Neuronal stem cell (in vitro differentiated cells): ENCODE measurements around the gene CORO1C.
"Not testable (repeated sequence)": the region's sequence is repeated elsewhere in the genome, so short reads cannot be mapped to it uniquely, and the experiment has no call there.

ENCODE experiments used
- DNase-seq: peaks from one replicate; pipeline ENCODE4 v3.0.0-alpha.2; 2013; ENCODE audit warnings: low spot score
- H2AFZ ChIP-seq: one replicate; pipeline ENCODE4 v1.6.1; 2013; ENCODE audit warnings: mild to moderate bottlenecking, low read length, inconsistent platforms
- H2AK5ac ChIP-seq: 2 replicates; pipeline ENCODE4 v1.6.1; 2013; ENCODE audit warnings: low read depth, mild to moderate bottlenecking, inconsistent platforms, low read length, moderate library complexity, mixed read lengths
- H2BK120ac ChIP-seq: 2 replicates; pipeline ENCODE4 v1.6.1; 2013; ENCODE audit warnings: low read depth, mild to moderate bottlenecking, inconsistent platforms, low read length, moderate library complexity, mixed read lengths
- H2BK12ac ChIP-seq: one replicate; pipeline ENCODE4 v1.6.1; 2013; ENCODE audit warnings: low read length, inconsistent platforms
- H2BK15ac ChIP-seq: 2 replicates; pipeline ENCODE4 v1.6.1; 2013; ENCODE audit warnings: mild to moderate bottlenecking, low read length, inconsistent platforms, mixed read lengths
- H2BK5ac ChIP-seq: one replicate; pipeline ENCODE4 v1.6.1; 2013; ENCODE audit warnings: inconsistent platforms, mild to moderate bottlenecking, low read length, moderate library complexity
- H3K14ac ChIP-seq: one replicate; pipeline ENCODE4 v1.6.1; 2013; ENCODE audit warnings: low read length, inconsistent platforms
- H3K18ac ChIP-seq: 2 replicates; pipeline ENCODE4 v1.6.1; 2013; ENCODE audit warnings: low read length, inconsistent platforms
- H3K23ac ChIP-seq: 2 replicates; pipeline ENCODE4 v1.6.1; 2013; ENCODE audit warnings: low read depth, mild to moderate bottlenecking, mixed read lengths, low read length, inconsistent platforms; ENCODE audit not compliant: poor library complexity
- H3K27ac ChIP-seq: replicated peaks from 3 replicates; pipeline ENCODE4 v1.5.1; 2013; ENCODE audit warnings: low read length, inconsistent platforms
- H3K27me3 ChIP-seq, 3 experiments: 2 replicates each; pipeline ENCODE4 v1.6.1; 2013; ENCODE audit warnings: low read length in 3 of 3, mild to moderate bottlenecking in 2 of 3, inconsistent platforms in 1 of 3, low read depth in 1 of 3, mixed read lengths in 1 of 3, moderate library complexity in 1 of 3; ENCODE audit not compliant: control insufficient read depth in 3 of 3, insufficient read depth in 3 of 3
- H3K36me3 ChIP-seq, 2 donors: replicated peaks in 1 of 2; 2 replicates each; pipeline ENCODE4 v1.6.1; 2013; ENCODE audit warnings: low read length in 2 of 2; ENCODE audit not compliant: control insufficient read depth in 2 of 2, insufficient read depth in 2 of 2
- H3K4ac ChIP-seq: 2 replicates; pipeline ENCODE4 v1.6.1; 2013; ENCODE audit warnings: inconsistent platforms, mild to moderate bottlenecking, low read length, moderate library complexity
- H3K4me1 ChIP-seq, 2 donors: 1 replicate in 1 of 2; 2 replicates in 1 of 2; pipeline ENCODE4 v1.6.1; 2013; ENCODE audit warnings: low read length in 2 of 2, low read depth in 1 of 2; ENCODE audit not compliant: control insufficient read depth in 2 of 2, insufficient read depth in 1 of 2
- H3K4me2 ChIP-seq: one replicate; pipeline ENCODE4 v1.6.1; 2013; ENCODE audit warnings: mild to moderate bottlenecking, low read length, inconsistent platforms; ENCODE audit not compliant: insufficient read depth, poor library complexity, severe bottlenecking
- H3K4me3 ChIP-seq, 2 donors: 2 replicates each; pipeline ENCODE4 v1.5.1; 2013; ENCODE audit warnings: low read length in 2 of 2, mild to moderate bottlenecking in 2 of 2, inconsistent platforms in 1 of 2, moderate library complexity in 1 of 2
- H3K79me1 ChIP-seq: one replicate; pipeline ENCODE4 v1.6.1; 2013; ENCODE audit warnings: low read depth, mild to moderate bottlenecking, inconsistent platforms, low read length, moderate library complexity
- H3K9ac ChIP-seq: one replicate; pipeline ENCODE4 v1.6.1; 2013; ENCODE audit warnings: mild to moderate bottlenecking, low read depth, low read length, inconsistent platforms; ENCODE audit not compliant: poor library complexity
- H3K9me3 ChIP-seq, 2 donors: replicated peaks in 1 of 2; 2 replicates each; pipeline versions ENCODE3 to v1.6.1; 2013; ENCODE audit warnings: low read length in 2 of 2, mild to moderate bottlenecking in 2 of 2, inconsistent platforms in 1 of 2, low read depth in 1 of 2, mixed read lengths in 1 of 2, moderate library complexity in 1 of 2; ENCODE audit not compliant: control insufficient read depth in 2 of 2, insufficient read depth in 1 of 2
- H4K8ac ChIP-seq: one replicate; pipeline ENCODE4 v1.6.1; 2013; ENCODE audit warnings: low read depth, mild to moderate bottlenecking, inconsistent platforms, low read length, moderate library complexity
- H4K91ac ChIP-seq: one replicate; pipeline ENCODE4 v1.6.1; 2013; ENCODE audit warnings: low read length, low read depth, mild to moderate bottlenecking, inconsistent platforms; ENCODE audit not compliant: poor library complexity
- WGBS, 2 donors: extraction: QIAGEN DNeasy Blood & Tissue Kit; methylation state at CpG; one replicate each; pipeline ENCODE4 v1.1.7; 2013; ENCODE audit warnings: missing lambda C conversion rate in 2 of 2, mixed read lengths in 1 of 2; ENCODE audit not compliant: insufficient read length in 2 of 2, insufficient replicate concordance in 1 of 2; ENCODE audit errors: extremely low coverage in 2 of 2; 5-methylcytosine and 5-hydroxymethylcytosine counted together

The CORO1C gene

DNA sequence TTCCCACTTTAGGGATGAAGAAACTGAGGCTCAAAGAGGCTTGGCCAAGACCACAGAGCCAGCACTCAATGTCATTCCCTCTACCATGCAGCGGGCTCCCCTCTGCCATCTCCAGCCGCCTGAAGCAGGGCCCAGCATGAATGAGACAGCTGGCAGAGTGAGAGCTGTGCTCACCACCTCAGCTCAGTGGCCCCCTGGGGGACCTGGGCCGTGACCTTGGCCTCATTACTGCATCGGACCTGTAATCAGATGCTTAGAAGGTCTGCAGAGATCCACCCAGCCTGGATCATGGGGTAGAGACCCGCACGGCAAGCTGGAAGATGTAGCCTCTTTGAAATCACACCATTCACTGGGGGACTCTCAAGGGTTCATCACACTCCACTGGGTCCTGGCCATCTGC, 22.7 kb upstream of the CORO1C start:
- Histone ChIP-seq H4K91ac (no peak overlapping the region), H3K27me3 (no peaks in the 10 kb centered on the region), H3K79me1 (no peaks in the 10 kb centered on the region), H2AFZ (no peak overlapping the region), H3K27ac (no peak overlapping the region), H3K4me1 (peaks cover 2 to 4% of the 10 kb centered on the region in 2 donors), H3K14ac (no peak overlapping the region), H3K4ac (no peak overlapping the region), H3K36me3 (no peaks in the 10 kb centered on the region), H4K8ac (no peak overlapping the region), H2BK15ac (peak overlapping the region; percentile 44), H3K9me3 (no peaks in the 10 kb centered on the region), H2BK12ac (no peak overlapping the region), H2AK5ac (no peak overlapping the region), H3K18ac (peak overlapping the region; percentile 48), H3K23ac (no peak overlapping the region), H2BK120ac (no peak overlapping the region), H3K9ac (no peak overlapping the region), H2BK5ac (no peak overlapping the region), H3K4me3 (no peak overlapping the region), H3K4me2 (no peak overlapping the region)
- no CpG with 5 or more reads among the region's 6 CpGs for WGBS, 2 donors
- no peak for DNase-seq

DNA sequence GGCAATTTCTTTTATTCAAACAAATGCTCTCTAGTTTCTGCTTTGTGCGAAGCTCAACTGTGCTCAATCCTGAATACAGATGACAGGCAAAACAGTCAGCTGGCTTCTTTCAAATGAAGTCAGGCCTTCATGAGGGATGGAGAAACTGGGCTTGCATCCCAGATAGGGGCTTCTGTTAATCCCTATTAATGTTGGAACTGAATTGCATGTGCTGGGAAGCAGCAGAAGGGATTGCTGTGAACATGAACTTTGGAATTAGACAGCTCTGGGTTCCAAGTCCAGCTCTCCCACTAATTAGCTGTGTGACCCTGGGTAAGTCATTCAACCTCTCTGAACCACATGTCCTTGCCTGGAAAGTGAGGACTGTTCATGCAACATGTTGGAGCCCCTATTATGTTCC, 21.1 kb upstream of the CORO1C start:
- no CpG with 5 or more reads among the region's 1 CpG for WGBS, 2 donors
- no peaks in the 10 kb centered on the region for H3K79me1 ChIP-seq
- H3K4me1 ChIP-seq = peaks cover 2 to 4% of the 10 kb centered on the region in 2 donors
- no peak overlapping the region for H2BK120ac ChIP-seq
- H3K27me3 ChIP-seq = no peaks in the 10 kb centered on the region
- H3K4me3 ChIP-seq = no peak overlapping the region
- no peak overlapping the region for H3K18ac ChIP-seq
- H3K4ac ChIP-seq = no peak overlapping the region
- H2BK15ac ChIP-seq = no peak overlapping the region
- H3K23ac ChIP-seq = no peak overlapping the region
- no peak overlapping the region for H2AK5ac ChIP-seq
- H3K4me2 ChIP-seq = no peak overlapping the region
- H3K14ac ChIP-seq = no peak overlapping the region
- no peak overlapping the region for H3K9ac ChIP-seq
- no peak overlapping the region for H2BK5ac ChIP-seq
- H2AFZ ChIP-seq = no peak overlapping the region
- H2BK12ac ChIP-seq = no peak overlapping the region
- DNase-seq = no peak
- no peaks in the 10 kb centered on the region for H3K36me3 ChIP-seq
- no peak overlapping the region for H4K8ac ChIP-seq
- no peak overlapping the region for H3K27ac ChIP-seq
- H4K91ac ChIP-seq = no peak overlapping the region
- H3K9me3 ChIP-seq = no peaks in the 10 kb centered on the region

GRCh38 chr12:108751821-108752220, 20.5 kb upstream of the CORO1C start:
- Histone ChIP-seq H2BK15ac (no peak overlapping the region), H3K18ac (no peak overlapping the region), H3K4me3 (no peak overlapping the region), H2AFZ (no peak overlapping the region), H2BK5ac (no peak overlapping the region), H3K9ac (no peak overlapping the region), H2AK5ac (no peak overlapping the region), H3K36me3 (no peaks in the 10 kb centered on the region), H2BK120ac (no peak overlapping the region), H3K9me3 (no peaks in the 10 kb centered on the region), H3K4ac (no peak overlapping the region), H4K8ac (no peak overlapping the region), H4K91ac (no peak overlapping the region), H3K23ac (no peak overlapping the region), H2BK12ac (no peak overlapping the region), H3K27ac (no peak overlapping the region), H3K27me3 (no peaks in the 10 kb centered on the region), H3K4me2 (no peak overlapping the region), H3K4me1 (peaks cover 2 to 4% of the 10 kb centered on the region in 2 donors), H3K79me1 (no peaks in the 10 kb centered on the region), H3K14ac (no peak overlapping the region)
- WGBS, 2 donors = no CpG with 5 or more reads among the region's 4 CpGs
- DNase-seq = no peak

DNA sequence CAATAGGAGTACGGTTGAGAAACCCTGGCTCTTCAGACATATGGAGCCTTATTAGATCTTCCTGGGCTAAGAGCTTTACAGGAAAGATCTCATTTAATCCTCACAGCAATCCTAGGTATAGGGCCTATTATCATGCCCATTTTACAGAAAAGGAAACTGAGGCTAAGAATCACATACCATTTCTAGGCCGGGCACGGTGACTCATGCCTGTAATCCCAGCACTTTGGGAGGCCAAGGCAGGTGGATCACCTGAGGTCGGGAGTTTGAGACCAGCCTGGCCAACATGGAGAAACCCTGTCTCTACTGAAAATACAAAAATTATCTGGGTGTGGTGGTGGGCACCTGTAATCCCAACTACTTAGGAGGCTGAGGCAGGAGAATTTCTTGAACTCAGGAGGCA, 19.7 kb upstream of the CORO1C start:
- not testable (repeated sequence) for H2BK12ac ChIP-seq, H3K9me3 ChIP-seq, H3K4me1 ChIP-seq, H4K8ac ChIP-seq, H3K27me3 ChIP-seq, DNase-seq, H3K36me3 ChIP-seq, H3K4me2 ChIP-seq, H3K27ac ChIP-seq, H3K23ac ChIP-seq, H2AK5ac ChIP-seq, H3K4ac ChIP-seq, H3K4me3 ChIP-seq, H3K79me1 ChIP-seq, H3K18ac ChIP-seq, H2BK120ac ChIP-seq, H2BK5ac ChIP-seq, H2BK15ac ChIP-seq, H4K91ac ChIP-seq, H3K9ac ChIP-seq, H2AFZ ChIP-seq, H3K14ac ChIP-seq
- no CpG with 5 or more reads among the region's 4 CpGs for WGBS, 2 donors
